ENCODE results near the gene EXOC4.

GRCh38 chr7:133741078-133741477 is 488.2 kb downstream of the EXOC4 start:
- no peak for TF ChIP-seq CTCF (IDR thresholded peaks at IDR 0.05)
- no peak for TF ChIP-seq POLR2A (IDR thresholded peaks at IDR 0.05)

Measured in ovary (tissue), 3 donors.